ENCODE measurements around the gene TNFRSF18.

TNFRSF18 gene

DNA sequence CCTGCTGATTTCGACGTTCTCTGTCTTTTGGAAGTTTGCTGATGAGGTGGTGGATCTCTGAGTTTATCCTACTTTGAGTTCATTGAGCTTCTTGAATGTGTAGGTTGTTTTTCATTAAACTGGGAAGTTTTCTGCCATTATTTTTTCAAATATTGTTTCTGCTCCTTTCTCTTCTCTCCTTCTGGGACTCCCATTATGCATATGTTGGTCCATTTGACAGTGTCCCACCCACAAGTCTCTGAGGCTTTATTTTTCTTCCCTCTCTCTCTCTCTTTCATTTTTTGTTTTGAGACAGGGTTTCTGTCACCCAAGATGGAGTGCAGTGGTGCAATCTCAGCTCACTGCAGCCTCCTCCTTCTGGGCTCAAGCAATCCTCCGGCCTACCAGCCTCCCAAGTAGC, 11.7 kb downstream of the TNFRSF18 start:
- no peak for DNase-seq (ENCODE audit: low spot score)
- H3K4me3 Mint-ChIP-seq = no peak overlapping the region
- H3K27me3 Mint-ChIP-seq (ENCODE audit: low read depth) = peaks cover 12% of the 10 kb centered on the region
- H3K9me3 Mint-ChIP-seq = peaks cover 21% of the 10 kb centered on the region
- peaks cover 5% of the 10 kb centered on the region for H3K36me3 Mint-ChIP-seq (ENCODE audit: low read depth)
- H3K27ac Mint-ChIP-seq = no peak overlapping the region
- H3K4me1 Mint-ChIP-seq (ENCODE audit: low read depth) = no peaks in the 10 kb centered on the region

DNA sequence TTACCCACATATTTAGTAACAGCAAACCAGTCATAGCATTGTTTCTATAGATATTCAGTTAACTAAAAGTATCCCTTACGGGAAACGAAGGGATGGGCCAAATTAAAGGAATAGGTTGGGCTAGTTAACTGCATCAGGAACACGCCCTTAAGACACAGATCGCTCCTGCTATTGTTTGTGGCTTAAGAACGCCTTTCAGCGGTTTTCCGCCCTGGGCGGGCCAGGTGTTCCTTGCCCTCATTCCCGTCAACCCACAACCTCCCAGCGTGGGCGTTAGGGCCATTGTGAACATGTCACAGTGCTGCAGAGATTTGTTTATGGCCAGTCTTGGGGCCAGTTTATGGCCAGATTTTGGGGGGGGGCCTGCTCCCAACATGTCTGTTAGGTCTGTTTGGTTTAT, 14.7 kb downstream of the TNFRSF18 start:
- H3K36me3 Mint-ChIP-seq (ENCODE audit: low read depth) = peaks cover 5% of the 10 kb centered on the region
- DNase-seq (ENCODE audit: low spot score) = no peak
- peaks cover 26% of the 10 kb centered on the region for H3K27me3 Mint-ChIP-seq (ENCODE audit: low read depth)
- H3K9me3 Mint-ChIP-seq = peaks cover 21% of the 10 kb centered on the region
- no peaks in the 10 kb centered on the region for H3K4me1 Mint-ChIP-seq (ENCODE audit: low read depth)
- H3K4me3 Mint-ChIP-seq = no peak overlapping the region
- H3K27ac Mint-ChIP-seq = no peak overlapping the region

DNA sequence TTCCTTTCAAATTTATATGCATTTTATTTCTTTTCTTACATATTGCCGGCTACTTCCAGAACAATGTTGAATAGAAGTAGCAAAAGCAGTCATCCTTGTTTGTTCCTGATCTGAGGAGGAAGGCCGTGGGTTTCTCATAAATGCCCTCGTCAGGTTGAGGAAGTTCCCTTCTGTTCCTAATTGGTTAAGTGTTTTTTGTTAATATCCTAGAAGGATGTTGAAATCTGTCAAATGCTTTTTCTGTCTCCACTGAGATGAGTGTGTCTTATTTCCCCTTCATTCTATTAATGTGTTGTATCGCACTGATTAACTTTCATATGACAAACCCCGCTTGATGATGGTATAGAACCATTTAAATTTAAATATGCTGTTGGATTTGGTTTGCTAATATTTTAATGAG, 17.3 kb downstream of the TNFRSF18 start:
- Mint-ChIP-seq H3K36me3 (ENCODE audit: low read depth) (peaks cover 3% of the 10 kb centered on the region), H3K4me3 (no peak overlapping the region), H3K27me3 (ENCODE audit: low read depth) (peaks cover 17% of the 10 kb centered on the region), H3K4me1 (ENCODE audit: low read depth) (no peaks in the 10 kb centered on the region), H3K9me3 (peaks cover 8% of the 10 kb centered on the region), H3K27ac (no peak overlapping the region)
- DNase-seq (ENCODE audit: low spot score) = no peak

DNA sequence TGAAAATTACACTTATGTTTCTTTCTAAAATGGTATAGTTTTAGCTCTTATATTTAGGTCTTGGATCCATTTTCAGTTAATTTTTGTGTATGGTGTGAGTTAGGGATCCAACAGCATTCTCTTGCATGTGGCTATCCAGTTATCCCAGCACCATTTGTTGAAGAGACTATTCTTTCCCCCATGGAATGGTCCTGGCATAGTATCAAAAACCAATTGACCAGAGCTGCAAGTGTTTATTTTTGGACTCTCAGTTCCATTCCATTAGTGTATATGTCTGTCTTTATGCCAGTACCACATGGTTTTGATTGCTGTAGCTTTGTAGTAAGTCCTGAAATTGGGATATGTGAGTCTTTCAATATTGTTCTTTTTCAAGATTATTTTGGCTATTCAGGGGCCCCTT, 18.5 kb downstream of the TNFRSF18 start:
- H3K36me3 Mint-ChIP-seq (ENCODE audit: low read depth) = peaks cover 3% of the 10 kb centered on the region
- peaks cover 7% of the 10 kb centered on the region for H3K9me3 Mint-ChIP-seq
- H3K27me3 Mint-ChIP-seq (ENCODE audit: low read depth) = peaks cover 17% of the 10 kb centered on the region
- no peaks in the 10 kb centered on the region for H3K4me1 Mint-ChIP-seq (ENCODE audit: low read depth)
- H3K4me3 Mint-ChIP-seq = no peak overlapping the region
- no peak overlapping the region for H3K27ac Mint-ChIP-seq
- no peak for DNase-seq (ENCODE audit: low spot score)

DNA sequence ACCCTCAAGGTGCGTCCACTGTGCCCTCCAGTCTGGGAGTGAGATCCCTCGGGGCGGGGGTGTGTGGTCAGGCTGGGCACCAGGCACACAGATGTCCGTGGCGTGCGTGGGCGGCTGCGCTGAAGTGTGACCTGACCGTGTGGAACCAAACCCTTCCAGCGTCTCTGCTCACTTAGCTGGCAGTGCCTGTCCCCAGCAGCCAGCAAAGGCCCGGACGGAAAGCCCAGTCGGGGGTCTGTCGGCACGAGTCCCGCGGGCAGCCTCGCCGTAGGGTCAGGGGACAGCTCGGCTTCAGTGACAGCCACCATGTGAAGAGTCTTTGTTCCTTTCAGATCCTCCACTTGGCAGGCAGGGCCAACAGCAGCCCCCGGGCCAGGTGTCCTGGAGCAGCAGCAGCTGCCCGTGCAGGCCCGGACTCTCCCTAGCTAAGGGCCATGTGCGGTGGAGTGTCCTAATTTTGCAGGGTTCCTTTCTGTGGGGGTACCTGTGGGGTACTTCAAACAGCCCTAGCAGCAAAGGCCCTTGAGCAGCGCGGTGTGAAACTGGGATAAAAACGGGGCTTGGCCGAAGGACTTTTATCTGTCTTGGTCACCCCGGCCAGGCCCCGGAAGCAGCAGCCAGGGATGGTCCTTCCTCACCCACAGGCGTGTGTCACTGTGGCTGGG, 21.2 kb downstream of the TNFRSF18 start:
- Mint-ChIP-seq H3K27ac (no peak overlapping the region), H3K4me3 (no peak overlapping the region), H3K36me3 (ENCODE audit: low read depth) (no peaks in the 10 kb centered on the region), H3K9me3 (no peaks in the 10 kb centered on the region), H3K4me1 (ENCODE audit: low read depth) (no peaks in the 10 kb centered on the region), H3K27me3 (ENCODE audit: low read depth) (peaks cover 17% of the 10 kb centered on the region)
- DNase-seq (ENCODE audit: low spot score) = no peak

DNA sequence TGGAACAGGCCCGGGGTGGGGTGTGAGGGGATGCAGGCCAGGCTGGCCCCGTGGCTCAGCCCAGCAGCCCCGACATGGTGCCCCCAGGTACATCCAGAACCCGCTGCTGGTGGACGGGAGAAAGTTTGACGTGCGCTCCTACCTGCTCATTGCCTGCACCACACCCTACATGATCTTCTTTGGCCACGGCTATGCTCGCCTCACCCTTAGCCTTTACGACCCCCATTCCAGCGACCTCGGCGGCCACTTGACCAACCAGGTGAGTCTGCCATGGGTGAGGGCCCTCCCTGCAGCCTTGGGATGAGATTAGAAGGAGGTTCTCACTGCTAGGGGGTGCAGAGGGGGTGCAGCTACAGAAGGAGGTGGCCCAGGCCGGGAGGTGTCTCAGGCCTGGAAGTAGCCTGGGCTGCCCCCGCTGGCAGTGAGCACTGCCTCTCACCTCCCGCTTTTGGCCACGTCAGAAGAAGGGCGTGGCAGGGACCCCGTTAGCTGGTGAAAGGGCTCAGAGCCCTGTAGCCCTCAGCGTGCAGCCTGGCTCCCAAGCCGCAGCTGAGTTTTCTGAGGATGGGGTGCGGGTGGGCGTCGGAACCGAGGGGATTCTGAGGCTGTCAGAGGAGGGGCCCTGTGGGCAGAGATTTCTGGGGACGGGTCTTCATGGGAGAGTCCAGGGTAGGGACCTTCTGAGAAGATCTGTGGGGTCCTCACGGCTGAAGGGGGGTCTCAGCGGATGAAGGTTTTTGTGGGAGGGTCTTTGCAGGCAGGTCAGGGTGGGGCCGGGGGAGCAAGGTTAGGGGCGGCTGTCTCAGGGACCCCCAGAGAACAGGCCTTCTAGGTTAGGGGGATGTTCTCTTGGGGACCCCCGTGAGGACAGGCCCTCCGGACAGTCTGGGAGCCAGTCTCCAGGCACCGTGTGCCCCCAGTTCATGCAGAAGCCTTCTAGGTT, 22.3 kb downstream of the TNFRSF18 start:
- H3K27me3 Mint-ChIP-seq (ENCODE audit: low read depth) = peaks cover 10% of the 10 kb centered on the region
- H3K4me1 Mint-ChIP-seq (ENCODE audit: low read depth) = no peaks in the 10 kb centered on the region
- no peak for DNase-seq (ENCODE audit: low spot score)
- H3K4me3 Mint-ChIP-seq = no peak overlapping the region
- H3K36me3 Mint-ChIP-seq (ENCODE audit: low read depth) = no peaks in the 10 kb centered on the region
- no peaks in the 10 kb centered on the region for H3K9me3 Mint-ChIP-seq
- H3K27ac Mint-ChIP-seq = no peak overlapping the region

DNA sequence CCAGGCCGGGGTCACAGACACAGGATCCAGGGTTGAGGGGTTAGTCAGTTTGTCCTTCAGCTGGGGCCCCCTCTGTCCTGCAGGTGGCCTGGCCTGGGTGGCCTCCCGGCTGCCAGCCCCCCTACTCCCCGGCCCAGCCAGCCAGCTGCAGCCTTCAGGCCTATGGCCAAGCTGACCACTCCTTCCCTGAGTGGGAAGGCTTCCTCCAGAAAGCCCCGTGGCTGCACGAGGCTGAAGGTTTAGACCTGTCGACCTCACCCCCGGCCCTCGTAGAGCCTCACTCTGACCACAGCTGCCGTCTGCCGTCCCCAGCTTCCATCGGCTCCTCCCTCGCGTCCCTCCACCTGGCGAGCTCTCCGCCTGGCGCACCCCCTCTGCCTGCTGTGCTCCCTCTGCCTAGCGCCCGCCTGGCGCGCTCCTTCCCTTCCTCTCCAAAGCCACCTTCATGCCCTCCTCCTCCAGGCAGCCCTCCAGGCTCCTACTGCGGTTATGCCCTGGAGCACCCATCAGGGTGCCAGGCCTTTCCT, 23.1 kb downstream of the TNFRSF18 start:
- Mint-ChIP-seq H3K27ac (no peak overlapping the region), H3K4me3 (no peak overlapping the region), H3K36me3 (ENCODE audit: low read depth) (no peaks in the 10 kb centered on the region), H3K4me1 (ENCODE audit: low read depth) (no peaks in the 10 kb centered on the region), H3K27me3 (ENCODE audit: low read depth) (peaks cover 4% of the 10 kb centered on the region), H3K9me3 (no peaks in the 10 kb centered on the region)
- no peak for DNase-seq (ENCODE audit: low spot score)

DNA sequence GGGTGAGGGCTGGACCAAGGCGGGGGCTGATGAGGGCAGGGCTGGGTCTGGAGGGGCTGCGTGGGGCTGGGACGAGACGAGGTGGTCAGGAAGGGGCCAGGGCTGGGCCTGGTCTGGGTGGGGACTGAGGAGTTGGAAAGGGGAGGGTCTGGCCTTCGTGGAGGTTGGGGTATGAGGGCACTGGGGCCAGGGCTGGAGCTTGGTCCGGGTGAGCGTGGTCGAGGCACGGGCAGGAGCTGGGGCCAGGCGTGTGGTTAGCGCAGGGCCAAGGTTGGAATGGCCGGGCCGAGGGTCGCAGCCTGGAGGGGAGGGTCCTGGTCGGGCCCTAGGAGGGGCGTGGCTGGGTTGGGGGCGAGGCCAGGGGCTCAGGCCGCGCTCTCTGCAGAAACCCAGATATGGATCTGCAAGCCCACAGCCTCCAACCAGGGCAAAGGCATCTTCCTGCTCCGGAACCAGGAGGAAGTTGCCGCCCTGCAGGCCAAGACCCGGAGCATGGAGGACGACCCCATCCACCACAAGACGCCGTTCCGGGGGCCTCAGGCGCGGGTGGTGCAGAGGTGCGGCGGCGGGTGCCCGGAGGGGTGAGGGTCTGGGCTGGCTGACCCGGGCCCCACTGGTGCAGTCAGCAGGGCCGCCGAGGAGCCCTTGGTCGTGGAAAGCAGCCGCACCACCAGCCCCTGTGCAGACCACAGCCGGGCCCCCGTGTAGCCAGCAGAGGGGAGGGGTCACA, 23.7 kb downstream of the TNFRSF18 start:
- no peak overlapping the region for H3K27ac Mint-ChIP-seq
- no peak overlapping the region for H3K4me3 Mint-ChIP-seq
- no peak for DNase-seq (ENCODE audit: low spot score)
- H3K27me3 Mint-ChIP-seq (ENCODE audit: low read depth) = no peaks in the 10 kb centered on the region
- H3K36me3 Mint-ChIP-seq (ENCODE audit: low read depth) = no peaks in the 10 kb centered on the region
- H3K4me1 Mint-ChIP-seq (ENCODE audit: low read depth) = no peaks in the 10 kb centered on the region
- no peaks in the 10 kb centered on the region for H3K9me3 Mint-ChIP-seq

DNA sequence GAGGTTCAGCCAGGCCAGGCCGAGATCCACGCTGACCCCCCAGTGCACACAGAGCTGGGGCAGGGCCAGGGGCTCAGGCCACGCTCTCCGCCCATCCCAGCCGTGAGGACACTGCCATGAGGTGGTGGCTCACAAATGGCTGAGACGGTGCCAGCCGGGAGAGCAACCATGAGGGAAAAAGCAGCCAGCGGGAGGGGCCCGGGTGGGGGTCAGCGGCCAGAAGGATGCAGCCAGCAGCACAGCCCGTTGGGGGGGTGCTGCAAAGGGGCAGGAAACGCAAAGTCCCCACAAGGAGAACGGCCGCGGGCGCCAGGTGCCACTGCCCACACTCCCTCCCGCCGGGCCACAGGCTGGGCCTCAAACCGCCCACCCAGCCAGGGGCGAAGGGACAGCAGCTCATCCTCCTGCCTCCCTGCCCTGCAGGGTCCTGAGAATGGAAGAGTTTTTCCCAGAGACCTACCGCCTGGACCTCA, 24.4 kb downstream of the TNFRSF18 start:
- H3K9me3 Mint-ChIP-seq = no peaks in the 10 kb centered on the region
- no peak overlapping the region for H3K27ac Mint-ChIP-seq
- H3K27me3 Mint-ChIP-seq (ENCODE audit: low read depth) = peaks cover 1% of the 10 kb centered on the region

DNA sequence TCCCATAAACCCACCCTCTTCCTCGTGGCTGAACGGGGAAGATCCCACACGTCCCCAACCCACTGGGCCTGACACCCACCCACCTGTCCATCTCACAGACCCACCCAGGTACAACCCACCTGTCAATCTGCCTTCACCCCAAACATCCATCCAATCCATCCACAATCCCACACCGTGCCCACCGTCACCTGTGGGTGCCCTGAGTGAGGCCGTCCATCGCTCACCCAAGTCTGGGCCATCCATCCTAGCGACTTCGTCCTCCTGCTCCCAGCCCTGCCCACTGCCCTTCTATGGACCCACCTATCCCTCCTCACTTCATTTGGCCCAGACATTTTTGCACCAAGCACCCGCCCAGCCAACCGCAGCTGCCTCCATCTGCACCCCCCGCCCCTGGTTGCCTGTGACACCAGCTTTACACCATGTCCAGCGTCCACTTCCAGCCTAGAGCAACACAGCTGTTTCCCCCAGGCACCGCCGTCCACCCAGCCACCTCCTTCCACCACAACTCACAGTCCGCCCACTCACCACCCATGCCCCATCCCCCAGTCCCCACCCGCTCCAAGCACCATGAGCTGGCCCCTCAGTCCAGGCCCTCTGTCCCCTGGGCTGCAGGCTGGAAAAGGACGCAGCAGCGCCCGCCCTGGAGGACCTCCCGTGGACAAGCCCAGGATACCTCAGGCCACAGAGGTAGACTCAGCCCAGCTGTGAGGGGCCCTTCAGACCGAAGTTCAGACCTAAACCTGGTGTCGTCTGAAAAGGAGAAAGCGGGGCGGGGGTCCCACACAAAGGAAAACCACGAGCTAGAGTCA, 25.1 kb downstream of the TNFRSF18 start:
- no peaks in the 10 kb centered on the region for H3K9me3 Mint-ChIP-seq

More for the DNA sequence above, 24.4 kb downstream of the TNFRSF18 start:
- no peak for DNase-seq (ENCODE audit: low spot score)
- Mint-ChIP-seq H3K36me3 (ENCODE audit: low read depth) (no peaks in the 10 kb centered on the region), H3K4me1 (ENCODE audit: low read depth) (no peaks in the 10 kb centered on the region), H3K4me3 (no peak overlapping the region)

DNA sequence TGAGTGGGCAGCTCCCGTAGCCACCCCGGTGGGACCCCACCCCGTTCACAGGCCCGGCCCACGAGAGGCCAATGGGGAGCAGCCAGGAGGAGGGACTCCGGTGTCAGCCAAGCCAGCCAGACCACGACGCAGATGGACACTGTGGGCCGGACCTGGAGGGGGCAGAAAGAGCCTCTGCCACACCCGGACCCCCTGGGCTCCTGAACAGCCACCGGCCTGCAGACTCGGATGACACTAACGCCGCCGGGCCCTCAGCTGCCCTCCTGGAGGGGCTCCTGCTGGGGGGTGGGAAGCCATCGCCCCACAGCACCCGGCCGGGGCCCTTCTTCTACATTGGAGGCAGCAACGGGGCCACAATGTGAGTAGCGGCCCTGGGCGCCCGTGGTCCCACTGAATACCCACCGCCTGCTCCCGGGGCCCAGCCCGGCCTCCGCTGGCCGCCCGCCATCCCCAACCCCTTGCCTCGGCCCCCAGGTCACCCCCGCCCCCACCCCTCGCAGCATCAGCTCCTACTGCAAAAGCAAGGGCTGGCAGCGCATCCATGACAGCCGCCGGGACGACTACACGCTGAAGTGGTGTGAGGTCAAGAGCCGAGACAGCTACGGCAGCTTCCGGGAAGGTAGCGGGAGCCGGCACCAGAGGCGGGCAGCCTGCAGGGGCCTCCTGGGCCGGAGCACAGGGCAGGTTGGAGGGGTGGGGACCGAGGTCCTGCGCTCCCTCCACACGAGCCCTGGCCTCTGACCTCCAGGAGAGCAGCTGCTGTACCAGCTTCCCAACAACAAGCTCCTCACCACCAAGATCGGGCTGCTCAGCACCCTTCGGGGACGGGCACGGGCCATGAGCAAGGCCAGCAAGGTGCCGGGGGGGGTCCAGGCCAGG, 26.2 kb downstream of the TNFRSF18 start:
- no peak for DNase-seq (ENCODE audit: low spot score)
- Mint-ChIP-seq H3K4me1 (ENCODE audit: low read depth) (no peaks in the 10 kb centered on the region), H3K36me3 (ENCODE audit: low read depth) (no peaks in the 10 kb centered on the region), H3K27ac (no peak overlapping the region), H3K27me3 (ENCODE audit: low read depth) (peaks cover 4% of the 10 kb centered on the region), H3K4me3 (no peak overlapping the region), H3K9me3 (no peaks in the 10 kb centered on the region)

More for the DNA sequence above, 25.1 kb downstream of the TNFRSF18 start:
- Mint-ChIP-seq H3K4me1 (ENCODE audit: low read depth) (no peaks in the 10 kb centered on the region), H3K36me3 (ENCODE audit: low read depth) (no peaks in the 10 kb centered on the region), H3K4me3 (no peak overlapping the region), H3K27me3 (ENCODE audit: low read depth) (peaks cover 4% of the 10 kb centered on the region), H3K27ac (no peak overlapping the region)
- DNase-seq (ENCODE audit: low spot score) = no peak

DNA sequence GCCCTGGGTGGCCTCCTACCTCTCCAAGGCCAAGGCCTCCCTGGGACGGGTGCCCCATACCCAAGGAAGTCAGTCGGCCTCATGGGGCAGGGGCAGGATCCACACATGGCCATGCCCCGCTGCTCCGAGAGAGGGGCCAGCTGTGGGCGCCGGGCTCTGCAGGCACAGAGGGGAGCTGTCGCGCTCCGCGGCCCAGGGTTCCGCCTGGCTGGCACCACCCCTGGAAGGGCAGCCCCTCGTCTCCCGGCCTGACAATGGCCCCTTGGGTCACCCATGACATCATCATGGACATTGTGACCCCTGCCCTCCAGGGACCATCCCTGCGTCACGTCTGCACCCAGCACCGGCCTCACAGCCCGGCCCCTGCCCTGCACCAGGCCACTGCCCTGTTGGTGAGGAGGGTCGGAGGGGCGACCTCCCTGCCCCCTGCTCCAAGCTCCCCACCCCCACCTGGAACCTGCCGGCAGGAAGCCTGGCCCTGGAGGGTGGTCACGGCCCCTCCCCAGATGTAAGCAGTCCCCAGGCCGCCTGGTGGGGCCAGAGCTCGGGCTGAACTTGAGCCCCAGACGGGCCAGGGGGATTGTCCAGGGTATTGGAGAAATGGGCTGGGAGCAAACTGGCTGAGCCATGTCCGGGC, 26.9 kb downstream of the TNFRSF18 start:
- no peak for DNase-seq (ENCODE audit: low spot score)
- Mint-ChIP-seq H3K36me3 (ENCODE audit: low read depth) (no peaks in the 10 kb centered on the region), H3K9me3 (no peaks in the 10 kb centered on the region), H3K27me3 (ENCODE audit: low read depth) (peaks cover 5% of the 10 kb centered on the region), H3K4me3 (no peak overlapping the region), H3K4me1 (ENCODE audit: low read depth) (no peaks in the 10 kb centered on the region), H3K27ac (no peak overlapping the region)
